ENCODE measurements around the gene TAS2R30. TPM values are rescaled to one million over a fixed set of nuclear protein-coding genes. Genes with fewer than 3 reads are reported as not detected.

TAS2R30 gene
- total RNA-seq, 4 donors from 2014 or later: 1.4 to 23.2 (median 12.3) TPM

- no peaks in the 10 kb centered on the region for H3K36me3 ChIP-seq
- 46 to 60% methylated on average over 1 to 3 of the region's 3 CpGs for WGBS, 2 donors (ENCODE audit: low coverage in 1 of 2)
- no peaks in the 10 kb centered on the region for H3K27me3 ChIP-seq
- intact Hi-C loops (cut with DNase I; ENCODE audit: low total_unique reads) (no loop called here), in situ Hi-C loops (cut with MboI; ENCODE audit: low pct_ligation_motif_present in 1 of 4, low pct_unique_long_range_greater_than_20kb in 1 of 4, low sequenced_read_pairs in 3 of 4) (no loop called here)
- TF ChIP-seq CTCF (IDR thresholded peaks at IDR 0.05): no peak
- no peak for TF ChIP-seq POLR2AphosphoS5 (IDR thresholded peaks at IDR 0.05)
- no peak for TF ChIP-seq EP300 (IDR thresholded peaks at IDR 0.05; ENCODE audit: low read depth)
- no peak for TF ChIP-seq POLR2A (IDR thresholded peaks at IDR 0.05)
- H3K9me3 ChIP-seq: peaks cover 0 to 10% of the 10 kb centered on the region in 2 donors
- H3K27ac ChIP-seq: no peak overlapping the region
- no peak overlapping the region for H3K4me3 ChIP-seq
- H3K4me1 ChIP-seq: no peaks in the 10 kb centered on the region
- DNase-seq: no peak
These were observed 49.0 kb downstream of the TAS2R30 start for GRCh38 chr12:11085419-11085818.

Small RNA genes lying within 50 kb of the gene (small RNA-seq; reads per million reads assigned to genes)
- 0 reads per million in 4 donors for gene AC018630.1

Other genes starting within 250 kb of the TAS2R30 start
- 1 to 10 TPM in 2 of 4 donors, not detected in 2; 1.5 to 6.2 TPM for gene TAS2R13, start 225.1 kb downstream of the TAS2R30 start, total RNA-seq
- gene PRH2, start 205.4 kb downstream of the TAS2R30 start, total RNA-seq: not detected
- gene TAS2R14, start 195.4 kb downstream of the TAS2R30 start, total RNA-seq: 1 to 10 TPM in 3 of 4 donors, not detected in 1; 1.5 to 5.1 (median 3.8) TPM
- 1 to 10 TPM in 3 of 4 donors, not detected in 1; 4.1 to 7.1 (median 4.9) TPM for gene TAS2R50, start 147.7 kb downstream of the TAS2R30 start, total RNA-seq
- gene TAS2R20, start 136.3 kb downstream of the TAS2R30 start, total RNA-seq: 1 to 10 TPM in 3 of 4 donors, not detected in 1; 2.6 to 6.0 (median 5.6) TPM
- 1 to 10 TPM; 1.4 to 9.2 (median 5.0) TPM for gene TAS2R19, start 112.0 kb downstream of the TAS2R30 start, total RNA-seq
- gene TAS2R31, start 103.2 kb downstream of the TAS2R30 start, total RNA-seq: 10 to 100 TPM in 3 of 4 donors, 1 to 10 TPM in 1; 4.5 to 27.5 (median 15.0) TPM
- gene TAS2R46, start 72.3 kb downstream of the TAS2R30 start, total RNA-seq: 1 to 10 TPM in 2 of 4 donors, not detected in 2; 2.4 to 3.8 TPM
- gene TAS2R43, start 42.3 kb downstream of the TAS2R30 start, total RNA-seq: 1 to 10 TPM in 3 of 4 donors, not detected in 1; 2.5 to 5.6 (median 5.1) TPM
- gene SMIM10L1, start 36.5 kb upstream of the TAS2R30 start, total RNA-seq: 10 to 100 TPM in 1 of 4 donors, 1 to 10 TPM in 3; 5.2 to 17.2 (median 8.9) TPM
- not detected for gene TAS2R42, start 52.3 kb upstream of the TAS2R30 start, total RNA-seq
- not detected for gene PRB3, start 135.1 kb upstream of the TAS2R30 start, total RNA-seq
- gene PRB4, start 175.8 kb upstream of the TAS2R30 start, total RNA-seq: not detected

All from transverse colon (tissue), 4 donors.